ENCODE measurements around the gene PIMREG.

DNA sequence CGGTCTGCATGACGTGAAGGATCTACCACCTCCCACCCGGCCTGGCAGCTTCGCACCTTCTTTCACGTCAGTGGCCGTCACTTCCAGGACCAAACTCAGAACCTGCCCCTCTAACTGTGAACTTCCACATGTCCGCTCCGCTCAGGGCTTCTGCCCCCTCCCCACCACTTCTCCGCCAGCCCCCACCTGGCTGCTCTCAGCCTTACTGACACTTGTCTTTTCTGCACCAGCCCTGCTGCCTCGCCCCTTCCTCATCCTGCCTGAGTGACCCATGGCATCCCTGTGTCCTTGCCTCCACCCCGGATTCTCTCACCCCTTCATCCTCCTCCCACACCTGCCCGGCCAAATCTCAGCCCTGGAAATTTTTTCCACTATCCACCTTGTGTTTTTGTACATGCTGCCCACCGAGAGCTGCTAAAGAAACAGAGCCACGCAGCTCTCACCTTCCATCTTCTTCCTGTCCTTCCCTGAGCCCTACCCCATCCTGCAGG lies 14.2 kb downstream of the PIMREG start:
- TF ChIP-seq NR3C1 (IDR thresholded peaks at IDR 0.05) (no peak), POLR2A (IDR thresholded peaks at IDR 0.05; ENCODE audit: low read length) (no peak)
- TF ChIP-seq, protein P1, sequence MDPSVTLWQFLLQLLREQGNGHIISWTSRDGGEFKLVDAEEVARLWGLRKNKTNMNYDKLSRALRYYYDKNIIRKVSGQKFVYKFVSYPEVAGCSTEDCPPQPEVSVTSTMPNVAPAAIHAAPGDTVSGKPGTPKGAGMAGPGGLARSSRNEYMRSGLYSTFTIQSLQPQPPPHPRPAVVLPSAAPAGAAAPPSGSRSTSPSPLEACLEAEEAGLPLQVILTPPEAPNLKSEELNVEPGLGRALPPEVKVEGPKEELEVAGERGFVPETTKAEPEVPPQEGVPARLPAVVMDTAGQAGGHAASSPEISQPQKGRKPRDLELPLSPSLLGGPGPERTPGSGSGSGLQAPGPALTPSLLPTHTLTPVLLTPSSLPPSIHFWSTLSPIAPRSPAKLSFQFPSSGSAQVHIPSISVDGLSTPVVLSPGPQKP (IDR thresholded peaks at IDR 0.05; ENCODE audit: low read depth, low read length) = no peak

Measured in A549 (cell line).